ENCODE data around the gene RPRD1B. TPM values are rescaled to one million over a fixed set of nuclear protein-coding genes. Genes with fewer than 3 reads are reported as not detected.

RPRD1B gene
- polyA plus RNA-seq, 1 experiment = 21.0 TPM

DNA sequence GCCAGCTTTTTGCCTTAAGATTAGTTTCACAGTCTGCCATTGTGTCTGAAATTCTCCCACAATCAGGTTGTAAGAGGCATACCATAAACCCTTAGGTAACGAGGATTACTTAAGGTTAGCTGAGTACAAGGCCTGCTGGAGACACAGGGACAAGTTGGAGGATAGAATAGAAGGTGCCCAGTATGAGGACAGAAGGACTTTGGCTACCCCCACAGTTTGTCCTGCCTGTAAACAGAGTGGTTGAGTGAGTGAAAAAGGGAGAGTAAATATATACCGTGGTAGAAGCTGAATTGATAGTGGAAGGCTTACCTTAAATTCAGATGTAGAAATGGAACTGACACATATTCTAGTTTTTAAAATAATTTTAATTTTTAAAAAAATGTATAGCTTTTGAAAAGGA lies 19.3 kb downstream of the RPRD1B start:
- ChIA-PET CTCF (interaction anchor here (0.8 to 24.4 kb wide), 5 partner anchors 9 to 488 kb away, joined by 3 to 482 read pairs (median 7); no protein-coding TSS in a partner anchor), POLR2A (interaction anchor here (0.6 kb wide), 1 partner anchor 9 kb away, joined by 8 read pairs; no protein-coding TSS in a partner anchor)
- no peaks in the 10 kb centered on the region for H3K27me3 ChIP-seq (ENCODE audit: control insufficient read depth, insufficient read depth, low read length)
- H3K4me3 ChIP-seq (ENCODE audit: low read depth, low read length) = no peak overlapping the region
- TF ChIP-seq, protein P1, sequence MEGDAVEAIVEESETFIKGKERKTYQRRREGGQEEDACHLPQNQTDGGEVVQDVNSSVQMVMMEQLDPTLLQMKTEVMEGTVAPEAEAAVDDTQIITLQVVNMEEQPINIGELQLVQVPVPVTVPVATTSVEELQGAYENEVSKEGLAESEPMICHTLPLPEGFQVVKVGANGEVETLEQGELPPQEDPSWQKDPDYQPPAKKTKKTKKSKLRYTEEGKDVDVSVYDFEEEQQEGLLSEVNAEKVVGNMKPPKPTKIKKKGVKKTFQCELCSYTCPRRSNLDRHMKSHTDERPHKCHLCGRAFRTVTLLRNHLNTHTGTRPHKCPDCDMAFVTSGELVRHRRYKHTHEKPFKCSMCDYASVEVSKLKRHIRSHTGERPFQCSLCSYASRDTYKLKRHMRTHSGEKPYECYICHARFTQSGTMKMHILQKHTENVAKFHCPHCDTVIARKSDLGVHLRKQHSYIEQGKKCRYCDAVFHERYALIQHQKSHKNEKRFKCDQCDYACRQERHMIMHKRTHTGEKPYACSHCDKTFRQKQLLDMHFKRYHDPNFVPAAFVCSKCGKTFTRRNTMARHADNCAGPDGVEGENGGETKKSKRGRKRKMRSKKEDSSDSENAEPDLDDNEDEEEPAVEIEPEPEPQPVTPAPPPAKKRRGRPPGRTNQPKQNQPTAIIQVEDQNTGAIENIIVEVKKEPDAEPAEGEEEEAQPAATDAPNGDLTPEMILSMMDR (IDR thresholded peaks at IDR 0.05; ENCODE audit: insufficient read depth, low read depth, low read length) = no peak
- DNase-seq (ENCODE audit: low read depth) = no peak
- H3K36me3 ChIP-seq (ENCODE audit: control insufficient read depth, insufficient read depth, low read length) = peaks cover 2% of the 10 kb centered on the region

GRCh38 chr20:38054647-38055046 lies 21.1 kb downstream of the RPRD1B start:
- POLR2A ChIA-PET = no interaction called here
- H3K36me3 ChIP-seq (ENCODE audit: control insufficient read depth, insufficient read depth, low read length) = peaks cover 4% of the 10 kb centered on the region; the same call in 1 of the 2 replicates

GRCh38 chr20:38055294-38055693 lies 21.7 kb downstream of the RPRD1B start:
- DNase-seq (ENCODE audit: low read depth) = no peak
- TF ChIP-seq, protein P1 (IDR thresholded peaks at IDR 0.05; ENCODE audit: insufficient read depth, low read depth, low read length) = no peak
- peaks cover 5% of the 10 kb centered on the region for H3K36me3 ChIP-seq (ENCODE audit: control insufficient read depth, insufficient read depth, low read length)
- H3K4me3 ChIP-seq (ENCODE audit: low read depth, low read length) = no peak overlapping the region
- ChIA-PET CTCF (interaction anchor here (1.2 to 24.4 kb wide), 2 partner anchors 168 to 297 kb away, joined by 3 to 482 read pairs; no protein-coding TSS in a partner anchor), POLR2A (no interaction called here)
- H3K27me3 ChIP-seq (ENCODE audit: control insufficient read depth, insufficient read depth, low read length) = no peaks in the 10 kb centered on the region

More at GRCh38 chr20:38054647-38055046, 21.1 kb downstream of the RPRD1B start:
- CTCF ChIA-PET = interaction anchor here (1.2 to 24.4 kb wide), 3 partner anchors 19 to 297 kb away, joined by 3 to 482 read pairs (median 4); no protein-coding TSS in a partner anchor
- no peaks in the 10 kb centered on the region for H3K27me3 ChIP-seq (ENCODE audit: control insufficient read depth, insufficient read depth, low read length)
- no peak overlapping the region for H3K4me3 ChIP-seq (ENCODE audit: low read depth, low read length)
- TF ChIP-seq, protein P1 (IDR thresholded peaks at IDR 0.05; ENCODE audit: insufficient read depth, low read depth, low read length) = no peak
- DNase-seq (ENCODE audit: low read depth) = no peak

GRCh38 chr20:38055848-38056247 lies 22.3 kb downstream of the RPRD1B start:
- DNase-seq (ENCODE audit: low read depth) = no peak
- ChIA-PET CTCF (interaction anchor here (1.0 to 24.4 kb wide), 5 partner anchors 13 to 301 kb away, joined by 3 to 482 read pairs (median 3); no protein-coding TSS in a partner anchor), POLR2A (no interaction called here)
- TF ChIP-seq, protein P1 (IDR thresholded peaks at IDR 0.05; ENCODE audit: insufficient read depth, low read depth, low read length) = no peak
- Histone ChIP-seq H3K4me3 (ENCODE audit: low read depth, low read length) (no peak overlapping the region), H3K27me3 (ENCODE audit: control insufficient read depth, insufficient read depth, low read length) (no peaks in the 10 kb centered on the region), H3K36me3 (ENCODE audit: control insufficient read depth, insufficient read depth, low read length) (peaks cover 7% of the 10 kb centered on the region)

GRCh38 chr20:38057351-38057972 lies 23.9 kb downstream of the RPRD1B start:
- ChIA-PET POLR2A (no interaction called here), CTCF (interaction anchor here (0.5 to 24.4 kb wide), 38 partner anchors 8 to 1710 kb away, joined by 3 to 482 read pairs (median 4); partner anchors contain the start of gene TGM2)
- H3K4me3 ChIP-seq (ENCODE audit: low read depth, low read length) = no peak overlapping the region
- TF ChIP-seq, protein P1 (IDR thresholded peaks at IDR 0.05; ENCODE audit: insufficient read depth, low read depth, low read length) = peak; percentile 79
- no peaks in the 10 kb centered on the region for H3K27me3 ChIP-seq (ENCODE audit: control insufficient read depth, insufficient read depth, low read length)
- H3K36me3 ChIP-seq (ENCODE audit: control insufficient read depth, insufficient read depth, low read length) = peaks cover 9% of the 10 kb centered on the region
- no peak for DNase-seq (ENCODE audit: low read depth)

Data from BJ (cell line).